Vagina (tissue), 2 donors: ENCODE data around the gene KLHL22.

Experiments
- POLR2A ChIP-seq, 2 donors: fragments of 450-650 bp; IDR thresholded peaks; one replicate each; pipeline ENCODE4 v1.6.1; 2017; ENCODE audit warnings: antibody characterized with exemption in 2 of 2, mild to moderate bottlenecking in 2 of 2, moderate library complexity in 2 of 2
- TF ChIP-seq, protein P1 (sequence below), 3 experiments: fragments of 450-650 bp in 2 of 3; fragments of 200-600 bp in 1 of 3; sonication (generic) in 1 of 3; IDR thresholded peaks; one replicate each; pipeline ENCODE4 v1.5.1; 2017 to 2019; ENCODE audit warnings: antibody characterized with exemption in 3 of 3, mild to moderate bottlenecking in 2 of 3, moderate library complexity in 2 of 3

DNA sequence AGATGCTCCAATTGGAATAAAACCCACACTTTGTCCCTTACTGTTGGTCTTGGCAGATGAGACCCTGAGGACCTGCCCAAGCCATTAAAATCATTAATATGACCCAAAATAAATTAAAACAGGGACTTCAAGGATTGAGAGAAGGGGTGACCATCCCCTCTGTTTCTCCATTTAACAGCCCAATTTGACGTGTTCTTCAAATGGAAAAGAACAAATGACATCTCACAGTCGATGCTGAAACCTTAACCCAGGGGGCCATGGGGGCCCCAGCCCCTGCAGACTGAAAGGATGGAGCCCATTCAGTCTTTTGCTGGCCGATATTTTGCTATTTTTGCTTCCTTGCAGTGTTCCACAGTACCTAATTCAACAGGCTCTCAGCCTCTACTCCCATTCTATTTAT, 81.1 kb downstream of the KLHL22 start:
- TF ChIP-seq, protein P1, sequence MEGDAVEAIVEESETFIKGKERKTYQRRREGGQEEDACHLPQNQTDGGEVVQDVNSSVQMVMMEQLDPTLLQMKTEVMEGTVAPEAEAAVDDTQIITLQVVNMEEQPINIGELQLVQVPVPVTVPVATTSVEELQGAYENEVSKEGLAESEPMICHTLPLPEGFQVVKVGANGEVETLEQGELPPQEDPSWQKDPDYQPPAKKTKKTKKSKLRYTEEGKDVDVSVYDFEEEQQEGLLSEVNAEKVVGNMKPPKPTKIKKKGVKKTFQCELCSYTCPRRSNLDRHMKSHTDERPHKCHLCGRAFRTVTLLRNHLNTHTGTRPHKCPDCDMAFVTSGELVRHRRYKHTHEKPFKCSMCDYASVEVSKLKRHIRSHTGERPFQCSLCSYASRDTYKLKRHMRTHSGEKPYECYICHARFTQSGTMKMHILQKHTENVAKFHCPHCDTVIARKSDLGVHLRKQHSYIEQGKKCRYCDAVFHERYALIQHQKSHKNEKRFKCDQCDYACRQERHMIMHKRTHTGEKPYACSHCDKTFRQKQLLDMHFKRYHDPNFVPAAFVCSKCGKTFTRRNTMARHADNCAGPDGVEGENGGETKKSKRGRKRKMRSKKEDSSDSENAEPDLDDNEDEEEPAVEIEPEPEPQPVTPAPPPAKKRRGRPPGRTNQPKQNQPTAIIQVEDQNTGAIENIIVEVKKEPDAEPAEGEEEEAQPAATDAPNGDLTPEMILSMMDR (IDR thresholded peaks at IDR 0.05), result no peak
- TF ChIP-seq POLR2A (IDR thresholded peaks at IDR 0.05), result no peak
